SK-N-SH (cell line): Measurements from ENCODE around the gene COG3.

ENCODE experiments used
- SMC3 ChIP-seq: IDR thresholded peaks from 2 replicates; pipeline ENCODE4 v1.6.1; 2012; ENCODE audit warnings: low read depth, low read length, improper control_type of control experiment
- TF ChIP-seq, protein P1 (sequence below): fragments of 200-600 bp; sonication (generic); IDR thresholded peaks from 2 replicates; pipeline ENCODE4 v1.6.1; 2017; ENCODE audit warnings: antibody characterized with exemption, mild to moderate bottlenecking, moderate library complexity

DNA sequence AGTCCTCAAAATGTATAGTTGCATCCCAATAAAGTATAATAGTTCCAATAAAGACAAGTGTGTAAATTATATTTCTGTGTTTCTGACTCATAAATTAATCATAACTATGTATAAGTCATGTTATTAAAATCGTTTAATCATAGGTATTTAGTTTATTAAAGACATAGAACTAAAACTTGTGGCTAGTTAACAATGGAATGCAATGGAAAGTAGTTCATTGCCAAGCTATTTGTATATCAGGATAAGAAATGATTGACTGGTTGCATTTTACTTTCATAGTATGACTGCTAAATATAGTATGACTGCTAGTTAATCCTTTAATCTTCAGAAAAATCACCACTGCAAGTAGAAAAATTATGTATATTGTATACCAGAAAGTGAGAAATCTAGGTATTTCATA is 16.9 kb downstream of the COG3 start:
- no peak for TF ChIP-seq SMC3
- TF ChIP-seq, protein P1, sequence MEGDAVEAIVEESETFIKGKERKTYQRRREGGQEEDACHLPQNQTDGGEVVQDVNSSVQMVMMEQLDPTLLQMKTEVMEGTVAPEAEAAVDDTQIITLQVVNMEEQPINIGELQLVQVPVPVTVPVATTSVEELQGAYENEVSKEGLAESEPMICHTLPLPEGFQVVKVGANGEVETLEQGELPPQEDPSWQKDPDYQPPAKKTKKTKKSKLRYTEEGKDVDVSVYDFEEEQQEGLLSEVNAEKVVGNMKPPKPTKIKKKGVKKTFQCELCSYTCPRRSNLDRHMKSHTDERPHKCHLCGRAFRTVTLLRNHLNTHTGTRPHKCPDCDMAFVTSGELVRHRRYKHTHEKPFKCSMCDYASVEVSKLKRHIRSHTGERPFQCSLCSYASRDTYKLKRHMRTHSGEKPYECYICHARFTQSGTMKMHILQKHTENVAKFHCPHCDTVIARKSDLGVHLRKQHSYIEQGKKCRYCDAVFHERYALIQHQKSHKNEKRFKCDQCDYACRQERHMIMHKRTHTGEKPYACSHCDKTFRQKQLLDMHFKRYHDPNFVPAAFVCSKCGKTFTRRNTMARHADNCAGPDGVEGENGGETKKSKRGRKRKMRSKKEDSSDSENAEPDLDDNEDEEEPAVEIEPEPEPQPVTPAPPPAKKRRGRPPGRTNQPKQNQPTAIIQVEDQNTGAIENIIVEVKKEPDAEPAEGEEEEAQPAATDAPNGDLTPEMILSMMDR, result no peak
